GM21515 (cell line): ENCODE data around the gene CYP2W1.

Source experiments
- ATAC-seq: cut with Tn5 transposase; IDR thresholded peaks from one replicate; pipeline ENCODE4 v1.9.1; 2021; ENCODE audit not compliant: unreplicated experiment

The CYP2W1 gene

GRCh38 chr7:964401-965231, 18.4 kb upstream of the CYP2W1 start:
- no peak for ATAC-seq

- ATAC-seq = no peak
These were observed 16.5 kb upstream of the CYP2W1 start for GRCh38 chr7:966291-967069.

GRCh38 chr7:967361-968082, 15.5 kb upstream of the CYP2W1 start:
- no peak for ATAC-seq

GRCh38 chr7:968205-969105, 14.5 kb upstream of the CYP2W1 start:
- no peak for ATAC-seq

- no peak for ATAC-seq
These were observed 13.6 kb upstream of the CYP2W1 start for GRCh38 chr7:969403-969802.

- ATAC-seq = no peak
These were observed 12.2 kb upstream of the CYP2W1 start for GRCh38 chr7:970744-971143.

GRCh38 chr7:972110-972509, 10.9 kb upstream of the CYP2W1 start:
- no peak for ATAC-seq

- no peak for ATAC-seq
These were observed 10.2 kb upstream of the CYP2W1 start for GRCh38 chr7:972676-973309.

- ATAC-seq = no peak
These were observed 9.7 kb upstream of the CYP2W1 start for GRCh38 chr7:973312-973711.

GRCh38 chr7:974172-974571, 8.8 kb upstream of the CYP2W1 start:
- ATAC-seq = no peak

- ATAC-seq = peak; percentile 80
These were observed 7.9 kb upstream of the CYP2W1 start, which contains the start of gene COX19 for GRCh38 chr7:974820-975681. COX19 (minus strand) TSS chr7:975549; CDS start chr7:975509, 40 bp downstream.

GRCh38 chr7:975702-976473, 7.1 kb upstream of the CYP2W1 start:
- ATAC-seq = no peak

GRCh38 chr7:976901-977325, 6.1 kb upstream of the CYP2W1 start:
- no peak for ATAC-seq

GRCh38 chr7:977326-978048, 5.5 kb upstream of the CYP2W1 start:
- no peak for ATAC-seq

- ATAC-seq = no peak
These were observed 5.0 kb upstream of the CYP2W1 start for GRCh38 chr7:978049-978346.

GRCh38 chr7:978416-979091, 4.4 kb upstream of the CYP2W1 start:
- ATAC-seq = no peak

GRCh38 chr7:979151-979550, 3.8 kb upstream of the CYP2W1 start:
- ATAC-seq = no peak
